Measurements from ENCODE around the gene AJAP1. TPM values are rescaled to one million over a fixed set of nuclear protein-coding genes. Genes with fewer than 3 reads are reported as not detected.

Gene AJAP1
- total RNA-seq, 2 experiments from 2014 or later: 0.39 to 0.47 TPM

DNA sequence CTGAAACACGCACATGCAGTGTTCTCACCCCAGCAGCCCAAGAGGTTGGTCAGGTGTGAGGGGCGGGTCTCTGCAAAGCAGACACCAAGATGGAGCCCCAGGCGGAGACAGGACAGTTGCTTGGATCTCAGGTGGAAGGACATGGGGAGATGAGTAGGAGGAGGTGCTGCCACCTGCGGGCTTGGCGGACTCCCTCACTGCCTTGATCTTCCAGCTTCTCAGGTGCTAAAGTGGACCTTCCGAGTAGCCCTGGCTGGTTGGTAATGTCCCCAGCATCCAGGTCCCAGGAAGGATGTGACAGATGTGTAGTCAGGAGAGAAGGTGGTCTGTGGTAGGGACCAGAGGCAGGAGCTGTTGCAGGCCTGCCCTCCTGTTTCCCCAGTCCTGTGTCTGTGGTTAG is 114.1 kb downstream of the AJAP1 start:
- ATAC-seq (ENCODE audit: poor library complexity): no peak
- Mint-ChIP-seq H3K36me3 (ENCODE audit: low read depth) (no peaks in the 10 kb centered on the region), H3K9me3 (no peaks in the 10 kb centered on the region), H3K4me3 (no peak overlapping the region), H3K27me3 (peaks cover 7% of the 10 kb centered on the region), H3K27ac (no peak overlapping the region), H3K4me1 (ENCODE audit: low read depth) (no peaks in the 10 kb centered on the region)
- Histone ChIP-seq H3K27ac (ENCODE audit: low read depth in 1 of 2, low read length in 2 of 2) (no peak overlapping the region), H3K4me1 (ENCODE audit: insufficient read depth, low read length) (no peaks in the 10 kb centered on the region), H3K4me3 (ENCODE audit: low read length) (no peak overlapping the region), H3K36me3 (ENCODE audit: insufficient read depth, low read length) (no peaks in the 10 kb centered on the region), H3K27me3 (ENCODE audit: control insufficient read depth in 1 of 2, insufficient read depth in 2 of 2, low read length in 2 of 2) (no peaks in the 10 kb centered on the region), H3K9me3 (ENCODE audit: control insufficient read depth in 1 of 2, insufficient read depth in 1 of 2, low read length in 2 of 2) (peaks cover 0 to 8% of the 10 kb centered on the region in 2 experiments)
- ChIA-PET CTCF (no interaction called here), POLR2A (no interaction called here)
- intact Hi-C loops (cut with DNase I, micrococcal nuclease): no loop called here
- TF ChIP-seq, protein P1, sequence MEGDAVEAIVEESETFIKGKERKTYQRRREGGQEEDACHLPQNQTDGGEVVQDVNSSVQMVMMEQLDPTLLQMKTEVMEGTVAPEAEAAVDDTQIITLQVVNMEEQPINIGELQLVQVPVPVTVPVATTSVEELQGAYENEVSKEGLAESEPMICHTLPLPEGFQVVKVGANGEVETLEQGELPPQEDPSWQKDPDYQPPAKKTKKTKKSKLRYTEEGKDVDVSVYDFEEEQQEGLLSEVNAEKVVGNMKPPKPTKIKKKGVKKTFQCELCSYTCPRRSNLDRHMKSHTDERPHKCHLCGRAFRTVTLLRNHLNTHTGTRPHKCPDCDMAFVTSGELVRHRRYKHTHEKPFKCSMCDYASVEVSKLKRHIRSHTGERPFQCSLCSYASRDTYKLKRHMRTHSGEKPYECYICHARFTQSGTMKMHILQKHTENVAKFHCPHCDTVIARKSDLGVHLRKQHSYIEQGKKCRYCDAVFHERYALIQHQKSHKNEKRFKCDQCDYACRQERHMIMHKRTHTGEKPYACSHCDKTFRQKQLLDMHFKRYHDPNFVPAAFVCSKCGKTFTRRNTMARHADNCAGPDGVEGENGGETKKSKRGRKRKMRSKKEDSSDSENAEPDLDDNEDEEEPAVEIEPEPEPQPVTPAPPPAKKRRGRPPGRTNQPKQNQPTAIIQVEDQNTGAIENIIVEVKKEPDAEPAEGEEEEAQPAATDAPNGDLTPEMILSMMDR (IDR thresholded peaks at IDR 0.05): no peak
- no peak for DNase-seq

DNA sequence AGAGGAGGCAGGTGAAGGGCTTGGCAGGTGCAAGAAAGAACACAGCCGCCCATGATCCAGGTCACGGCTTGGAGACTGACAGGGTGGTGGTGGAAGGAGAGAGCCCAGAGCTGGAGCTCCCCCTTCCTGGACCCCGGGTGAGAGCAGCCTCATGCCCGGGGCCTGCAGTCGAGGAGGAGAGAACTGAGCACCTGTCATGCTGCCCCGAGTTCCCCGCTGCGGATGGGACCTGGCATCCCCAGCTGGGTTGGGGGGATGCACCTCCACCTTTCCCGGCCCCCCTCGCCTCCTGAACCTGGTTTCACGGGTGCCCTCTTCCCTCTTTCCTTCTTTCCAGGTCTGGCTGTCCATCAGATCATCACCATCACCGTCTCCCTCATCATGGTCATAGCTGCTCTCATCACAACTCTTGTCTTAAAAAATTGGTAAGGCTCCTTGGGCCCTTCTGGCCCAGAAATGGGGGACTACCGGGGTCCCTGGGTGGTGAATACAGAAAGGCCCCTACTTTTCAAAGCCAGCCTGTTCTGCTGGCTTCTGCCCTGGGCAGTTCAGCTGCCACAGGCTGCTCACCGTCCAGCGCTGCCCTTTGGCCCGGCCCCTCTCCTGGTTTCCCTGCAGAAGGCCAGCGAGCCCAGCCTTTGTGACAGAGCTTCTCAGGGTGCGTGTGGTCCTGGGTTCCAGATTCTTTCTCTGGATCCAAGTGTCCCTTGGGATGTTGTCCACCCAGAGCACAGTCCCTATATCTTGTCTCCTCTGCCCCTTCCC is 115.3 kb downstream of the AJAP1 start:
- H3K4me3 Mint-ChIP-seq: no peak overlapping the region
- H3K36me3 Mint-ChIP-seq (ENCODE audit: low read depth): no peaks in the 10 kb centered on the region
- H3K27me3 Mint-ChIP-seq: peaks cover 6% of the 10 kb centered on the region
- Histone ChIP-seq H3K27me3 (ENCODE audit: control insufficient read depth in 1 of 2, insufficient read depth in 2 of 2, low read length in 2 of 2) (no peaks in the 10 kb centered on the region), H3K36me3 (ENCODE audit: insufficient read depth, low read length) (no peaks in the 10 kb centered on the region), H3K9me3 (ENCODE audit: control insufficient read depth in 1 of 2, insufficient read depth in 1 of 2, low read length in 2 of 2) (peaks cover 0 to 8% of the 10 kb centered on the region in 2 experiments), H3K4me3 (ENCODE audit: low read length) (no peak overlapping the region), H3K4me1 (ENCODE audit: insufficient read depth, low read length) (no peaks in the 10 kb centered on the region), H3K27ac (ENCODE audit: low read depth in 1 of 2, low read length in 2 of 2) (no peak overlapping the region)
- no peak for DNase-seq
- ATAC-seq (ENCODE audit: poor library complexity): no peak
- TF ChIP-seq, protein P1 (IDR thresholded peaks at IDR 0.05): no peak
- no peaks in the 10 kb centered on the region for H3K9me3 Mint-ChIP-seq
- POLR2A ChIA-PET: no interaction called here
- no peaks in the 10 kb centered on the region for H3K4me1 Mint-ChIP-seq (ENCODE audit: low read depth)
- CTCF ChIA-PET: no interaction called here
- intact Hi-C loops (cut with DNase I, micrococcal nuclease): no loop called here
- no peak overlapping the region for H3K27ac Mint-ChIP-seq

DNA sequence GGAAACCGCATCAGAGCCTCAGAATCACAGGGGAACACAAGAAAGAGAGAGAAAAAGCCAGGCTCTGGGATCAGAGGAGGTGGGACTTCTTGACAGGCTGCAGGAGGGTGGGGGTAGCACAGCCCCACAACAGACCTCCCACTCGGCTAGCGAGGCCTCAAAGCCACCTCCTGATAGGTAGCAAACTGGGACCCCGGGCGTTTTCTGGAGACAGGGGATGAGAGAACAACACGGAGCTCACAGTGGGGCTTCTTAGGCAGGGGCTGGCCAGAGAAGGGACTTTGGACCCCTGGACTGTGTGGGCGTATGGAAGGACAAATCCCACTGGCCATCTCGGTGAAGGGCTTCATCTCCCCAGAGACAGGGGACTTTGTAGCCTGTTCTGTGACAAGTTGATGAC is 116.3 kb downstream of the AJAP1 start:
- Histone ChIP-seq H3K4me3 (ENCODE audit: low read length) (no peak overlapping the region), H3K27ac (ENCODE audit: low read depth in 1 of 2, low read length in 2 of 2) (no peak overlapping the region), H3K27me3 (ENCODE audit: control insufficient read depth in 1 of 2, insufficient read depth in 2 of 2, low read length in 2 of 2) (no peaks in the 10 kb centered on the region), H3K9me3 (ENCODE audit: control insufficient read depth in 1 of 2, insufficient read depth in 1 of 2, low read length in 2 of 2) (peaks cover 0 to 8% of the 10 kb centered on the region in 2 experiments), H3K36me3 (ENCODE audit: insufficient read depth, low read length) (no peaks in the 10 kb centered on the region), H3K4me1 (ENCODE audit: insufficient read depth, low read length) (no peaks in the 10 kb centered on the region)
- TF ChIP-seq, protein P1 (IDR thresholded peaks at IDR 0.05): no peak
- ChIA-PET CTCF (no interaction called here), POLR2A (no interaction called here)
- Mint-ChIP-seq H3K4me3 (no peak overlapping the region), H3K27ac (no peak overlapping the region), H3K9me3 (no peaks in the 10 kb centered on the region), H3K4me1 (ENCODE audit: low read depth) (no peaks in the 10 kb centered on the region), H3K36me3 (ENCODE audit: low read depth) (no peaks in the 10 kb centered on the region), H3K27me3 (no peaks in the 10 kb centered on the region)
- DNase-seq (no peak), ATAC-seq (ENCODE audit: poor library complexity) (no peak)
- intact Hi-C loops (cut with DNase I, micrococcal nuclease): no loop called here
